Neutrophil (primary cell): ENCODE data around the gene MAN1B1.

Source experiments
- H3K27ac ChIP-seq: fragments of 200-600 bp; sonication (generic); 2 replicates; pipeline ENCODE4 v1.5.1; 2016; ENCODE audit warnings: mild to moderate bottlenecking, moderate library complexity
- H3K27me3 ChIP-seq: fragments of 200-600 bp; sonication (generic); 2 replicates; pipeline ENCODE4 v1.6.0; 2016; ENCODE audit warnings: mild to moderate bottlenecking
- H3K36me3 ChIP-seq: fragments of 200-600 bp; sonication (generic); 2 replicates; pipeline ENCODE4 v1.5.1; 2017
- H3K4me1 ChIP-seq, 2 experiments: fragments of 200-600 bp in 1 of 2; sonication (generic) in 1 of 2; 1 replicate in 1 of 2; 2 replicates in 1 of 2; pipeline versions ENCODE4 v1.5.1 to v1.6.1; 2013 to 2016; ENCODE audit warnings: low read depth in 1 of 2, low read length in 1 of 2, mild to moderate bottlenecking in 1 of 2, moderate library complexity in 1 of 2; ENCODE audit not compliant: control insufficient read depth in 1 of 2, insufficient read depth in 1 of 2
- H3K4me3 ChIP-seq, 2 experiments: fragments of 200-600 bp in 1 of 2; sonication (generic) in 1 of 2; 1 replicate in 1 of 2; 2 replicates in 1 of 2; pipeline ENCODE4 v1.5.1; 2013 to 2016; ENCODE audit warnings: low read depth in 1 of 2, low read length in 1 of 2, mild to moderate bottlenecking in 1 of 2, moderate library complexity in 1 of 2
- H3K9me3 ChIP-seq: fragments of 200-600 bp; sonication (generic); 2 replicates; pipeline ENCODE4 v1.5.1; 2016
- TF ChIP-seq, protein P1 (sequence below): fragments of 200-600 bp; sonication (generic); IDR thresholded peaks from 2 replicates; pipeline ENCODE4 v1.5.1; 2016; ENCODE audit warnings: antibody characterized with exemption

MAN1B1 gene

DNA sequence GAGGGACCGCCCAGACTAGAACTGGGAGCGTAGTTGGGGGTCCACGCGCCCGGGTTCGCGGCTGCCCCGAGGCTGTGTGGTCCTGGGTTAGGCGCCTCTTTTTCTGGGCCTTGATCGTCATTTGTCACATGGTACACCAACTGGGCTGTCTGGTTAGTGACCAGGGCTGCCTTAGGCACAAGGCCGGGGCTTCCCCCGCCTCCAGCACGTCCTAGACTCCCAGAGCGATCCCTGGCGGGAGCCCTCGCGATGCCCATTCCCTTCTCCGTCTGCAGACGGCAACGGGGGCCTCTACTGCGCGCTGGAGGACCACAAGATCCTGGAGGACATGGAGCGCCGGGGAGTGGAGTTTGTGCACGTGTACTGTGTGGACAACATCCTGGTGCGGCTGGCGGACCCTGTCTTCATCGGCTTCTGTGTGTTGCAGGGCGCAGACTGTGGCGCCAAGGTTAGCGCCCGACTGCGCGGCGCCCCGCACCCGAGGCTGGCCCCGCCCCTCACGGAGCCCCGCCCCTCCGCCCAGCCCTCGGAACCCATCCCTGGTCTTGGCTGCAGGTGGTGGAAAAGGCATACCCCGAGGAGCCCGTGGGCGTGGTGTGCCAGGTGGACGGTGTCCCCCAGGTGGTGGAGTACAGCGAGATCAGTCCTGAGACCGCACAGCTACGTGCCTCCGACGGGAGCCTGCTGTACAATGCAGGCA lies 7.9 kb upstream of the MAN1B1 start:
- Histone ChIP-seq H3K9me3 (no peaks in the 10 kb centered on the region), H3K36me3 (no peaks in the 10 kb centered on the region), H3K27me3 (peaks cover 60% of the 10 kb centered on the region), H3K4me1 (peaks cover 22 to 24% of the 10 kb centered on the region in 2 experiments), H3K4me3 (no peak overlapping the region), H3K27ac (no peak overlapping the region)
- TF ChIP-seq, protein P1, sequence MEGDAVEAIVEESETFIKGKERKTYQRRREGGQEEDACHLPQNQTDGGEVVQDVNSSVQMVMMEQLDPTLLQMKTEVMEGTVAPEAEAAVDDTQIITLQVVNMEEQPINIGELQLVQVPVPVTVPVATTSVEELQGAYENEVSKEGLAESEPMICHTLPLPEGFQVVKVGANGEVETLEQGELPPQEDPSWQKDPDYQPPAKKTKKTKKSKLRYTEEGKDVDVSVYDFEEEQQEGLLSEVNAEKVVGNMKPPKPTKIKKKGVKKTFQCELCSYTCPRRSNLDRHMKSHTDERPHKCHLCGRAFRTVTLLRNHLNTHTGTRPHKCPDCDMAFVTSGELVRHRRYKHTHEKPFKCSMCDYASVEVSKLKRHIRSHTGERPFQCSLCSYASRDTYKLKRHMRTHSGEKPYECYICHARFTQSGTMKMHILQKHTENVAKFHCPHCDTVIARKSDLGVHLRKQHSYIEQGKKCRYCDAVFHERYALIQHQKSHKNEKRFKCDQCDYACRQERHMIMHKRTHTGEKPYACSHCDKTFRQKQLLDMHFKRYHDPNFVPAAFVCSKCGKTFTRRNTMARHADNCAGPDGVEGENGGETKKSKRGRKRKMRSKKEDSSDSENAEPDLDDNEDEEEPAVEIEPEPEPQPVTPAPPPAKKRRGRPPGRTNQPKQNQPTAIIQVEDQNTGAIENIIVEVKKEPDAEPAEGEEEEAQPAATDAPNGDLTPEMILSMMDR = no peak

- H3K9me3 ChIP-seq = no peaks in the 10 kb centered on the region
- H3K4me1 ChIP-seq = peaks cover 18% of the 10 kb centered on the region in 2 experiments
- H3K27ac ChIP-seq = no peak overlapping the region
- TF ChIP-seq, protein P1 = no peak
- peaks cover 60% of the 10 kb centered on the region for H3K27me3 ChIP-seq
- H3K36me3 ChIP-seq = no peaks in the 10 kb centered on the region
- H3K4me3 ChIP-seq = no peak overlapping the region
These were observed 7.4 kb upstream of the MAN1B1 start for GRCh38 chr9:137079401-137079787.

DNA sequence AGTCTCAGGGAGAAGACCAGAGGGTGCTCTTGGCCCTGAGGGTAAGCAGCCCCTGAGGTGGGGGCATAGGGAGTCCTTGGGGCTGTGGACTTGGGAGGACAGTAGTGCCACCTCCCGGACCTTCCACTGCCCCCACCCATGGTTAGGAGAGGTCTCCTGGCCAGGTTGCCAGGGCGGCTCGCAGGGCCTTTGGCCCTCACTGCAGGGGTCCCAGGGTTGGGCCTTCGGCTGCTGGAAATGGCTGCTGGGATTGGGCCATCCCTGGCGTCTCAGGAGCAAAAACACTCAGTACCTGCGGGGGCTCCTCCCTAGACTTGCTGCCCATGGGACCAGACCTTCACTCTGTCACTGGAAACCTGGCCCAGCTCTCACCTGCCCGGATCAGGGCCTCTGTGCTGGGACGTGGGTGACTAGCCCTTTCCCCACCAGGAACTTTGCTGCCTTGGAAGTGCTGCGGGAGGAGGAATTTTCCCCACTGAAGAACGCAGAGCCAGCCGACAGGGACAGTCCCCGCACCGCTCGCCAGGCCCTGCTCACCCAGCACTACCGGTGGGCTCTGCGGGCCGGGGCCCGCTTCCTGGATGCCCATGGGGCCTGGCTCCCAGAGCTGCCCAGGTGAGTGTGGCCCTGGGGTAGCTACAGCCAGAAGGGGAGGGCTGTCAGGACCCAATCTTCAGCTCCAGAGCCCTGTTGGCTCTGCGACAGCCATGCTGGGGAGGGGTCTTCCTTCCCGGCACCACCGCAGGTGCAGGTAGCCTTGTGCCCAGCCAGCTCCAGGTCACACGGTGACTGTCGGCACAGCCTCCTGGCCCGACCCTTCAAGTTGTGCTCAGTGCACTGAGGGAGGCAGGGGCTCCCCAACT lies 6.3 kb upstream of the MAN1B1 start:
- H3K4me1 ChIP-seq = peaks cover 13 to 20% of the 10 kb centered on the region in 2 experiments
- H3K4me3 ChIP-seq = no peak overlapping the region
- TF ChIP-seq, protein P1 = no peak
- peaks cover 49% of the 10 kb centered on the region for H3K27me3 ChIP-seq
- H3K27ac ChIP-seq = no peak overlapping the region
- no peaks in the 10 kb centered on the region for H3K36me3 ChIP-seq
- H3K9me3 ChIP-seq = no peaks in the 10 kb centered on the region

DNA sequence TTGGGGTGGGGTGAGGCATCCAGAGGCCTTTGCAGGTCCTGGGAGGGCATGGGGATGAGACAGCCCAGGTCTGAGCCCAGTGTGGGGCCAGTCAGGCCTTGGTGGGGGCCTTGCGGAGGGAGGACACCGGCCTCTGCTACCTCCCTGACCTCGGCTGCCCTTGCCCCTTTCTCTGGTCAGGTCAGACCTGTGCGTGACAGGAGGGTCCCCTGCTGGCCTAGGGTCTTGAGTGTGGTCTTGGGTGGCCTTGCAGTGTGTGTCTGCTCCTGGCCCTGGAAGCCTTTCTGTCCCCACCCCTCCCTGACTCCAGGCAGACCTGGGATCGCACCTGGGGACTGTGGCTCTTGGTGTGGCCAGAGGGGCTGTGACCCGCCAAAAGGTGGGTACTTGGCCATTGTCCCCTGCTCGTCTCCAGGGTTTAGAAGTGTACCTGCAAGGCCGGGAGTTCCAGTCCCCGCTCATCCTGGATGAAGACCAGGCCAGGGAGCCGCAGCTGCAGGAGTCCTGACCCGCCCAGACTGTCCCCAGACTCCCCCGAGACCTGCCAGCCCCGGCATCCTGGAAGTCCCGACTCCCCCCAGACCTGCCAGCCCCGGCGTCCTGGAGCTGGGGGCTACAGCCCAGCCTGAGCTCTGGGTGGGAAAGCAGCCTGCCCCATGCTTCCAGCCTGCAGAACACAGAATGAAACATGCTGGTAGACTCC lies 4.4 kb upstream of the MAN1B1 start:
- no peaks in the 10 kb centered on the region for H3K9me3 ChIP-seq
- TF ChIP-seq, protein P1 = no peak
- H3K4me1 ChIP-seq = peaks cover 19 to 28% of the 10 kb centered on the region in 2 experiments
- peaks cover 34% of the 10 kb centered on the region for H3K27me3 ChIP-seq
- no peak overlapping the region for H3K27ac ChIP-seq
- H3K36me3 ChIP-seq = no peaks in the 10 kb centered on the region
- H3K4me3 ChIP-seq = no peak overlapping the region

DNA sequence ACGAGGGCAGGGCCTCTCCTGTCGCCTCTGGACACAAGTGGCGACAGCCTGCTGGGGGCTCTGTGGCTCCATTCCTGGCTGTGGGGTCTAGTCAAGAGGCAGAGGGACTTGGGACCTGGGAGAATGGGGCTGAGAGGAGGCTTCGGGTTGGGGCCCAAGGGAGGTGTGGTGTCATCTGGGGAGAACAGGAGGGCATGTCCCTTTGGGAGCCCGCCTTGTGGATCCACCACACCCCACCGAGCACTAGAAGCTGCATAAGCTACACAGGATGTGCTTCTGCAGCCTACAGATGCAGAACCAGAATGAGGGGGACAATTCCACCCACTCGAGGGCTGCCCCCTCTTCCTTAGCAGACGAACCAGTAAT lies 3.9 kb upstream of the MAN1B1 start:
- Histone ChIP-seq H3K36me3 (no peaks in the 10 kb centered on the region), H3K9me3 (no peaks in the 10 kb centered on the region), H3K4me3 (no peak overlapping the region), H3K27me3 (peaks cover 29% of the 10 kb centered on the region), H3K27ac (no peak overlapping the region), H3K4me1 (peaks cover 24 to 28% of the 10 kb centered on the region in 2 experiments)
- TF ChIP-seq, protein P1 = no peak
